SK-N-MC (cell line): ENCODE measurements around the gene PNLIPRP1.

Source experiments
- DNase-seq: peaks from one replicate; pipeline ENCODE4 v3.0.0-alpha.2; 2011; ENCODE audit warnings: low read depth, low spot score
- H3K27ac ChIP-seq: fragments of 200-600 bp; sonication (generic); 2 replicates; pipeline ENCODE4 v1.5.1; 2016; ENCODE audit warnings: mixed run types
- H3K36me3 ChIP-seq: fragments of 200-600 bp; sonication (generic); 2 replicates; pipeline ENCODE4 v1.6.1; 2017; ENCODE audit warnings: antibody characterized with exemption, low read length, mixed read lengths; ENCODE audit not compliant: insufficient read depth
- H3K4me3 ChIP-seq: fragments of 200-600 bp; sonication (generic); 2 replicates; pipeline ENCODE4 v1.5.1; 2016
- H3K9ac ChIP-seq: fragments of 200-600 bp; sonication (generic); 2 replicates; pipeline ENCODE4 v1.8.0; 2017; ENCODE audit warnings: mixed run types, mixed read lengths; ENCODE audit not compliant: insufficient read length
- H3K9me3 ChIP-seq: fragments of 200-600 bp; sonication (generic); 2 replicates; pipeline ENCODE4 v1.6.1; 2017; ENCODE audit warnings: low read depth, mild to moderate bottlenecking, antibody characterized with exemption, low read length, moderate library complexity, mixed read lengths
- EZH2 ChIP-seq: fragments of 200-600 bp; sonication (generic); IDR thresholded peaks from one replicate; pipeline ENCODE4 v1.6.1; 2017; ENCODE audit warnings: antibody characterized with exemption
- FOXP2 ChIP-seq: optimal IDR thresholded peaks from 2 replicates; pipeline ENCODE3; 2011; ENCODE audit warnings: mild to moderate bottlenecking, moderate library complexity; ENCODE audit not compliant: insufficient read depth; ENCODE audit errors: extremely low read length, control extremely low read depth
- POLR2AphosphoS5 ChIP-seq: IDR thresholded peaks from 2 replicates; pipeline ENCODE4 v1.6.1; 2012; ENCODE audit warnings: mild to moderate bottlenecking, low read depth, low read length, borderline replicate concordance

PNLIPRP1 gene

DNA sequence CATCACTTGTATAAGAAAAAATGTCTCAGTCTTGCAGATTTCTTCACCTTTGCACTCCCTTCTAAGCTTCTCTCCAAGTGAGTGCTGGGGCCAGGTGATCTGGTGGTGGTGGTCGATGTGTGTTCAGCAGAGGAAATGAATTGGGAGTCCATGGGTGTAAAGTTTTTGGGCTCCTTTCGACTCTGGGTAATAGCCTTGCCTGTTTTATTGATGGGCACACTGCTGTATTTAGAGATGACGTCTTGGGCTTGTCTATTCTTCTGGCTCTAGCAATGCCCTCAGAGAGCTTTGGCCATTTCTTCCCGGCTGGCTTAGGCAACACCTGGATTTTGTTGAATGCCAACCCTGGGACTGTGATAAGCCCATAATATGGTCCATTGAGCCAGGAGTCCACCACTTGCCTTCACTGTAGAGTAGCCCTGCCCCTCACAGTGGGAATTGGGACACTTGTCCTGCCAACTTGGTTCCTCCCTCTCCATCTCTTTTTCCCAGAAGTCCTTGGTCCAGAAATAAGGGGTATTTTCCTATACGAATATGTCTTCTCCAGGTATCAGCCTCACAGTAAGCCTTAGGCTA lies 33.4 kb upstream of the PNLIPRP1 start:
- Histone ChIP-seq H3K4me3 (no peak overlapping the region), H3K9me3 (no peaks in the 10 kb centered on the region), H3K9ac (no peak overlapping the region), H3K36me3 (no peaks in the 10 kb centered on the region), H3K27ac (no peak overlapping the region)
- DNase-seq, result no peak
- TF ChIP-seq FOXP2, result no peak
- TF ChIP-seq POLR2AphosphoS5, result no peak
- no peak for TF ChIP-seq EZH2

DNA sequence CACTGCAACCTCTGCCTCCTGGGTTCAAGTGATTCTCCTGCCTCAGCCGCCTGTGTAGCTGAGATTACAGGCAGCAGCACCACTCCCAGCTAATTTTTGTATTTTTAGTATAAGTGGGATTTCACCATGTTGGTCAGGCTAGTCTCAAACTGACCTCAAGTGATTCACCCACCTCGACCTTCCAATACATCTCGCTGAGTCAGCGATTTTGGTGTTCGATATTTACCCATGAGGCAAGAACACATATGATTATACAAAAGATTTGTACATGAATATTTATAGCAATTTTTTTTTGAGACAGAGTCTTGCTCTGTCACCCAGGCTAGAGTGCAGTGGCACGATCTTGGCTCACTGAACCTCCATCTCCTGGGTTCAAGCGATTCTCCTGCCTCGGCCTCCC lies 25.2 kb upstream of the PNLIPRP1 start:
- Histone ChIP-seq H3K9me3 (no peaks in the 10 kb centered on the region), H3K27ac (no peak overlapping the region), H3K36me3 (no peaks in the 10 kb centered on the region), H3K4me3 (no peak overlapping the region), H3K9ac (no peak overlapping the region)
- DNase-seq, result no peak
- TF ChIP-seq EZH2 (no peak), POLR2AphosphoS5 (no peak), FOXP2 (no peak)

DNA sequence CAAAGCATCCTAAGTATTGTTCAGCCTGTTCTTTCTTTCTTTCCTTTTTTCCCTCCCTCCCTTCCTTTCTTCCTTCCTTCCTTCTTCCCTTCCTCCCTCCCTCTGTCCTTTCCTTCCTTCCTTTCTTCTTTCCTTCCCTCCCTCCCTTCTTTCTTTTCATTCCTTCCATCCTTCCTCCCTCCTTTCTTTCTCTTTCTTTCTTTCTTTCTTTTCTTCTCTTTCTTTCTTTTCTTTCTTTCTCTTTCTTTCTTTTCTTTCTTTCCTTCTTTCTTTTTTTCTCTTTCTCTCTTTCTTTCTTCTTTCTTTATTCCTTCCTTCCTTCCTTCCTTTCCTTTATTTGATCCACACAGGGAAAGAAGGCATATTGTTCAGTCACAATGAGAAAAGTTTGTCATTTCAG lies 23.8 kb upstream of the PNLIPRP1 start:
- no peak overlapping the region for H3K4me3 ChIP-seq
- no peak overlapping the region for H3K27ac ChIP-seq
- H3K9ac ChIP-seq, result no peak overlapping the region
- H3K9me3 ChIP-seq, result no peaks in the 10 kb centered on the region
- no peaks in the 10 kb centered on the region for H3K36me3 ChIP-seq
- no peak for DNase-seq
- TF ChIP-seq EZH2 (no peak), POLR2AphosphoS5 (no peak), FOXP2 (no peak)

DNA sequence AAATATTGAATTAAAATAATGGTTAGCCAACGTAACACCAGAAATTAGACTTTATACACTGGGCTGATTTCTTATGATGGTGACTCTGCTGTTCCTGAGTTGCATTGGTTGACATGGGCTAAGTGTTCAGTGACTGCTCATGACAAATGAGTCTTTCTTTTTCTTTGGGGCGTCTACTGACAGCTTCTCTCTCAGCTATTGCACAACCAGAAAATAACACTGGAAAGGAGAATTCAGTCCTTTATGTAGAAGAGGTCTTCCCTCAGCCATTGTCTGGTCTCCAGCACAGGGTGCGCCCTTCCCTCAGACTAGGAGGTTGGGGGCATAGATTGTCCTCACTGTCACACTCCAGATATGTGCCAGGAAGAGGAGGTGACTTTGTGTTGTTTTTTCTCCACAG lies 23.4 kb upstream of the PNLIPRP1 start:
- no peak overlapping the region for H3K27ac ChIP-seq
- TF ChIP-seq POLR2AphosphoS5 (no peak), FOXP2 (no peak), EZH2 (no peak)
- no peak overlapping the region for H3K4me3 ChIP-seq
- DNase-seq, result no peak
- no peaks in the 10 kb centered on the region for H3K9me3 ChIP-seq
- no peak overlapping the region for H3K9ac ChIP-seq
- H3K36me3 ChIP-seq, result no peaks in the 10 kb centered on the region

DNA sequence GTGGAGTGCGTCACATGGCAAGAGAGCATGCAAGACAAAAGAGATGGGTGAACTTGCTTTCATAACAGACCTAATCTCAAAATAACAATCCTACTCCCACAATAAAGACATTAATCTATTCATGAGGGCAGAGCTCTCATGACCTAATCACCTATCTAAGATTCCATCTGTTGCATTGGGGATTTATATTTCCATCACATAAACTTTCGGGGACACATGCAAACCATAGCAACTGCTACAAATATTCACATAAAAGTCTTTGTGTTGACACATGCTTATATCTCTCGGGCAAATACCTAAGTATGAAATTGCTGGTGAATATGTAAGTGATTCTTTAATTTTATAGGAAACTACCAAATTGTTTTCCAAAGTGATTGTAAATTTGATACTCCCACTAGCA lies 16.0 kb upstream of the PNLIPRP1 start:
- no peak for TF ChIP-seq EZH2
- no peak for TF ChIP-seq FOXP2
- TF ChIP-seq POLR2AphosphoS5, result no peak
- Histone ChIP-seq H3K9ac (no peak overlapping the region), H3K36me3 (no peaks in the 10 kb centered on the region), H3K27ac (no peak overlapping the region), H3K4me3 (no peak overlapping the region), H3K9me3 (no peaks in the 10 kb centered on the region)
- no peak for DNase-seq

DNA sequence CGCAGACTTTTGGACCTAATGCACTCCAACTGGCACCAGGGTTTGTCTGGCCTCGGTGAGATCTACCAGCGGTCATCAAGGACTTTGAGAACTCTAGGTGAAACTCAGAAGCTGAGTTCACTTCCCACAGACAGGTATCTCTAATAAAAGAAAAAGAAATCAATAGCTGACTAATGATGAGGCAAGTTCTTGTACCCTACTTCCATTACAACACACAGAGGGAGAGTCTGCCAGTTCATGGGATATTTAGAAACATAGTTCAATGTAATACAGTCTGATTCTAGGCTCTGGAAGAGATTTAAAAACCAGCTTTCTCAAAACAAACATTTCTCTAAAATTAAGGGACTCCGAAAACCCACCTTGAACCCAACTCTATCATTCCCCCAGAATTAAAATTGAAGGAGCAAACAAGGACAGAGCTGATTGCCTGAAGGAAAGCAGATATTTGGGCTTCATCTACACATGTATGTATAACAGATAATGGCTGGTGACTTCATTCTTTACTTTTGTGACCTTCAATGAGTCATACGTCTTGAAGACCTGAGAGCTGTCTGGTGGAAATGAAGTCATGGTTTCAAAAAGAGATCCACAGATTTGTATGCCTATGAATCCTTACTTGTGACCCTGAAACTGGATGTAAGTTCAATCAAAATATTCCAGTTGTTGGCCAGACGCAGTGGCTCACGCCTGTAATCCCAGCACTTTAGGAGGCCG lies 2.7 kb upstream of the PNLIPRP1 start:
- H3K36me3 ChIP-seq, result no peaks in the 10 kb centered on the region

DNA sequence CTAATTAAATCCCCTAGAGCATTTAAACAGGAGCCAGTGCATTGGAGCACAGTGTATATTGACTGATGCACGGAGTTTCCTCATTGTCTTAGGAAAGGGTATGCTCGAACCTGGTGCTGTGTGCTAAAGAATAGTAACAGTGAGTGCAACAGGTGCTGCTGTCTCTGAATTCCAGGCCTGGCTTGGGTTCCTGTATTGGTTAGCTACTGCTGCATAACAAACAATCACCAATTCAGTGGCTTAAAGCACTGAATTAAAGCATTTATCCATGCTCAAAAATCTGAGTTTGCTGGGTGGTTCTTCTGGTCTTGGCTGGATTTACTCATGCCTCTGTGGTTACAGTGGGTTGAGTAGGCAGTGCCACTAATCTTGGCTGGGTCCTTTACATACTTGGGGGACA lies 1.8 kb upstream of the PNLIPRP1 start:
- Histone ChIP-seq H3K9ac (no peak overlapping the region), H3K4me3 (no peak overlapping the region), H3K9me3 (no peaks in the 10 kb centered on the region), H3K36me3 (no peaks in the 10 kb centered on the region), H3K27ac (no peak overlapping the region)
- TF ChIP-seq FOXP2 (no peak), EZH2 (no peak), POLR2AphosphoS5 (no peak)
- no peak for DNase-seq

More for the DNA sequence above, 2.7 kb upstream of the PNLIPRP1 start:
- Histone ChIP-seq H3K27ac (no peak overlapping the region), H3K9me3 (no peaks in the 10 kb centered on the region), H3K4me3 (no peak overlapping the region), H3K9ac (no peak overlapping the region)
- TF ChIP-seq FOXP2, result no peak
- TF ChIP-seq EZH2, result no peak
- TF ChIP-seq POLR2AphosphoS5, result no peak
- DNase-seq, result no peak

DNA sequence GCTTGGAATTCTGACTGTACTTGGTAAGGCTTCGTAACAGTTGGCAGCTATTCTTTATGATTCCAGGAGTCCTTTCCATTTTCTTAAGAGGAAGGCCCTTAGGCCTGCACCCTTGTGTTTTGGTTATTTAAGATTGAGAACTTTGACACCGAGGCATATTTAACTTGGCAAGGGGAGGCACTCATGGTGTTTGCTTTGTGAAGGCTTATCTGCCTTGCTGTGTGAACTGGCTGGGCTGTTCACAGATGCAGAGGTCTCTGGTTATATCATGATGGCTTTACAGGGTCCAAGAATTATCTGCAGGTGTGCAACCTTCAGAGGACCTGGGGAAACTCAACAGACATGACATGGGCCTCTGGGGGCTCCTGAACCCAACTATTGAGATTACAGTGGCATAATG lies 833 bp upstream of the PNLIPRP1 start:
- no peak for DNase-seq
- Histone ChIP-seq H3K9ac (no peak overlapping the region), H3K4me3 (no peak overlapping the region), H3K9me3 (no peaks in the 10 kb centered on the region), H3K36me3 (no peaks in the 10 kb centered on the region), H3K27ac (no peak overlapping the region)
- no peak for TF ChIP-seq POLR2AphosphoS5
- TF ChIP-seq FOXP2, result no peak
- no peak for TF ChIP-seq EZH2
